HG03460 (cell line): ENCODE results near the gene KCNJ9.
"Not testable (repeated sequence)": the region's sequence is repeated elsewhere in the genome, so short reads cannot be mapped to it uniquely, and the experiment has no call there.

Experiments used
- ATAC-seq: cut with Tn5 transposase; IDR thresholded peaks from one replicate; pipeline ENCODE4 v1.9.1; 2021; ENCODE audit not compliant: unreplicated experiment

KCNJ9 gene

DNA sequence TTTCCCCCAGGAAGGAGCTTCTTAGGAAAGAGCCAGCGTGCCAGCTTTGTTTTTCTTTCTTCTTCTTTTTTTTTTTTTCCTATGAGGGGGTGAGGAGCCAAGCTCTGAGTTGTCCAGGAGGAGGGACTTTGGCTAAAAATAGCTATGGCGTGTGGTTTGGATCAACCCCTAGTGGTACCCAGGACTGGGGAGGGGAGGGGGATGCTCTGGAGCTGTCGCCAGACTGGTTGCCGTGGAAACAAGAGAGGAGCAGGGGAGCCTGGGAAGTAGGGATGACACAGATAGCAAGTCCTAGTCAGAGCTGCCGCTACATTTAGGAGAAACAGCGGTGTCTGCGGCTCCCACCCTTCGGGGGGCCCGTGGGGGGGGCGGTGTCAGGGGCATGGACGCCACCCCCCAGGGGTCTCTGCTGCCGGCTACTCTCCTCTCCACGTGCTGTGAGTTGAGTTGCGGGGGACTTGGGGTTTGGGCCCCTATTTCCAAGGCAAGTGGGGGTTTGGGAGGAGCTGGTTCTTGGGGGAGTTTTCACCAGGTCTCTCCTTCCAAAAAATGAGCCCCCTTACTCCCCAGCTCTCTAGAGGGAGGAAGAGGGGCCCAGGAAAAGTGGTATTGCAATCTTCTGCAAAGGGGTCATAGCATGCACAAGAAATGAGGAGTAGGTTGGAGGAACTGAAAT, at the start of gene KCNJ9:
Gene KCNJ9 (plus strand): TSS at position 278 of the 676 bp plus-strand sequence. CDS start 2,493 bp downstream, outside the sequence.
- no peak for ATAC-seq

DNA sequence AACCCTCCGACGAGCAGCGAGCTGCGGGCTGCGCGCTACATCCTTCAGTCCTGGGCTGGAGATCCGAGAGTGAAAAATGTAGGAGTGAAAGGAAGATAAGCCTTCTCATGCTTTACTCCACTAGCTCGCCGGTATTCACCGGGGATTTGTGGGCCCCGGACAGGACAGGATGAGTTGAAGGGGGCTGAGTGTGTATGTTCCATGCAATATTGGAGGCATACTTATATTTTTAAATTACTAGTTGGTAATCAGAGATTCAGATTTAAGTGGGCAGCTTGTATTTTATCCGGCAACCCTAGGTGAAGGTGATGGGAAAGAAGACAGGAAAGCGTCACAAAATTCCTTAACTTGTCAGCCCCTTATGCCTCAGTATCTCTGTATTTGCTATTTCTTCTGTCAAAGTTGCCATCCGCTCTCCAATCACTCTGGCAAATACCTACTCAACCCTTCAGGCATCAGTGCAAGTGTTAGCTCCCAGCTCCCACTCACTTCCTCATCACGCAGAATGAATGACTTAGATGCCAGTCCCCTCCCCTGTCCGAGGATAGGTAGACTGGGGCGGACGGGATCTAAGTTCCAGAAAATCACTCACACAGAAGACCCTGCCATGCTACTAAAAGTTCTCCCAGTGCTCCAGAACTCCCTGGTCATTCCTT, 49.0 kb upstream of the KCNJ9 start:
- ATAC-seq: no peak

- ATAC-seq: no peak
Measured at GRCh38 chr1:160040476-160040875, 40.9 kb upstream of the KCNJ9 start.

DNA sequence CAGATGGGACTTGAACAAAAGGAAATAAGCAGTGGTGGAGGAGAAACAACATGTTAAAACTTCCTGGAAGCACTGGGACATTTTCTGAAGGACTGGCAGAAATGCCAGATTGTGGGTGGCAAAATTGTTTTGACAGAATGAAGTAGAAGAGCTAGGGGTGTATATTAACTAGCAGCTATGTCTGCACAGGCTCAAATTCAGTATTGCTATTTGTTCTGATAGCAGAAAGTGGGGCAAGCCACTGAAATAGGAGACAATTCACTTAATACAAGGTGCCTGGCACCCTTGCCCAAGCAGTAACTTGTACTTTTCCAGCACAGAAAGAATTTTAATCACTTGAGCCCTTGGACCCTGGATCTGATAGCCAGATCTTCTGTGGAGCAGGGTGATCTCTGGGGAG, 37.8 kb upstream of the KCNJ9 start:
- no peak for ATAC-seq

- no peak for ATAC-seq
Measured at GRCh38 chr1:160045653-160046052, 35.7 kb upstream of the KCNJ9 start.

GRCh38 chr1:160046494-160047110, 34.7 kb upstream of the KCNJ9 start:
- ATAC-seq: peak; percentile 74

- ATAC-seq: peak; percentile 34
Measured at GRCh38 chr1:160047111-160047991, 34.0 kb upstream of the KCNJ9 start.

- no peak for ATAC-seq
Measured at GRCh38 chr1:160048335-160048734, 33.0 kb upstream of the KCNJ9 start.

DNA sequence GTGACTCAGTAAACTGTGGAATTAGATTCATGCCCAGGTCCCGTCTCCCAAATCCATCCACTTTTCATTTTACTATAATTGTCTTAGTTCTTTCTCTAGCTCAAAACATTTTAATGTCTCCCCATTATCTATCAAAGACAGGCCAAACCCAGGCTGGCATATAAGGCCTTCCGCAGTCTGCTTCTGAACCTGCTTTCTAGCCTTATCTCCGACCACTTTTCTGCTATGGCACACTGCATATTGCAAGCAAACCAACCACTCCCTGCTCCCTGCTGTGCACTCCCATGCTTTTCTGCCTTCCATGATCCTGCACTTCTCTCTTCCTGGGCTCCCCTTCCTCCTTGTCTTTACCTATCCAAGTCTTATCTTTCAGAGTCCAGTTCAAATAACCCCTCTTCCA, 32.2 kb upstream of the KCNJ9 start:
- no peak for ATAC-seq

GRCh38 chr1:160050182-160050581, 31.2 kb upstream of the KCNJ9 start:
- not testable (repeated sequence) for ATAC-seq

DNA sequence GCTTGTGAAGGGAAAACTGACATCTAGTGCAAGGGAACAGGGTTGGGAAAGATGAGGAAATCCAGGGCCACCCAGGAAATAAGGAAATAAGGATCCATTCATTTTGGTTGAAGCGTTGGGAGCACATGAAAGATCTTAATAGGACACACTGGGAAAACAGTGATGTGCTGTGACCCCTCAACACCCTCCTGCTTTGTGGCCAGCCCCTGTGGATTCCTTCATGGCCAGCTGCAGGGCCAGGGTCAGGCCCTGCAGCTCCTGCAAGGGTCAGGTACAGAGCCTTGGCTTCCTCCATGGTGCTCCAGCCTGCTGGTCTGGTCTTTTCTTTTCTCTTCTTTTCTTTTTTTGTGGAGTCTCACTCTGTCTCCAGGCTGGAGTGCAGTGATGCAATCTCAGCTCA, 30.7 kb upstream of the KCNJ9 start:
- ATAC-seq: no peak

DNA sequence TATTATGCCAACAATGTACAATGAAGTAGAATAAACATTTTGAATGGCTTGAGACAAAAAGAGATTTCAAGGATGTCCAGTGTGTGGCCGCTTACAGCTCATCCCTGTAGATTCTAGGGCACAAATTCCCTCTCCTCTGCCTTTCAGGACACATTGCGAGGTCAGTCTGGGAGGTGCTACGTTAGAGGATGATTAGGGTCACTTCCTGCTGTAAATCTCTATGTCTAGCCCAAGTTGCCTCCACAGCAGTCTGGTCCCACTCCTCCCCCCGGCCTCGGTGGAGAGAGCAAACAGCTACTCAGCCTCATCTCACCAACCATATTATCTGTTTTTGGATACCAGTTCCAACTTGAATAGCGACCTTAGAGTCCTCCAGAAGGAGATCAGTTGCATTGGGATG, 28.4 kb upstream of the KCNJ9 start:
- no peak for ATAC-seq

- no peak for ATAC-seq
Measured at GRCh38 chr1:160053548-160054365, 27.6 kb upstream of the KCNJ9 start.

DNA sequence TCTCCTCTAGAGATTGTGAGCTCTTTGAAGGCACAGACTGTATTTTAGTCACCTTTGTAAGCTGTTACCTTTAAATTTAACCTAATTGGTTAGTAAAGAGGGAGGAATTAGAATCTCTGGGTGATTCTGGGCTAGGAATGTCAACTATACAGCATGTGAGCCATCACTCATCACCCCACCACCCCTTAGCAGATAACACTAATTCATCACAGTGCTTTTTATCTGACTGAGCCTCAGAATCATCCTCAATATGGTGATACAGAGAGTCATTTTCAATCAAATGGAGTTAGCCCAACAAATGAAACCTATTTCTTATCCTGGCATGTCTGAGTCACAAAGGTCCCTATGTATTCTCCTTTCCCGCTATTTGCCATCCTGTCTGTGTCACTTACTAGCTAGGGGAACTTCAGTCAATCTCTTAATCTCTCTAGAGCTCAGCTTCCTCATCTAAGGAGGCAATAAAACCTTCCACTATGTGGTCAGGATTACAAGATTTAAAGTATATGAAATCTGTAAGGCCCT, 24.6 kb upstream of the KCNJ9 start:
- no peak for ATAC-seq

GRCh38 chr1:160058087-160058486, 23.3 kb upstream of the KCNJ9 start:
- no peak for ATAC-seq

- no peak for ATAC-seq
Measured at GRCh38 chr1:160061369-160062229, 19.7 kb upstream of the KCNJ9 start.

DNA sequence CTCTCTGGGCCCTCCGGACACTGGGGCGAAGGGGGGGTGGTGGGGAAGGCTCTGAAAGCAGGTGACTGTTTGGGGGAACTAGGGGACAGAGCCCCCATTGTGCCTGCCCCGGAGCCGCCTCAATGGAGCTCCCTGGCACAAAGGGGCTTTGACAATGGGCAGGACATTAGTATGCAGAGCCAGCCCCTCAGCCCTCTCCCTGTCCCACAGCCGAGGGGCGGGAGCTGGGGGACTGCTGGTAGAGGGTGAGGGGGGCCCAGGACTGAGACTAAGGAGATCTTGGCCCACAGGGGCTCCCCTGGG, 19.2 kb upstream of the KCNJ9 start:
- ATAC-seq: no peak

GRCh38 chr1:160063176-160063575, 18.2 kb upstream of the KCNJ9 start:
- no peak for ATAC-seq

DNA sequence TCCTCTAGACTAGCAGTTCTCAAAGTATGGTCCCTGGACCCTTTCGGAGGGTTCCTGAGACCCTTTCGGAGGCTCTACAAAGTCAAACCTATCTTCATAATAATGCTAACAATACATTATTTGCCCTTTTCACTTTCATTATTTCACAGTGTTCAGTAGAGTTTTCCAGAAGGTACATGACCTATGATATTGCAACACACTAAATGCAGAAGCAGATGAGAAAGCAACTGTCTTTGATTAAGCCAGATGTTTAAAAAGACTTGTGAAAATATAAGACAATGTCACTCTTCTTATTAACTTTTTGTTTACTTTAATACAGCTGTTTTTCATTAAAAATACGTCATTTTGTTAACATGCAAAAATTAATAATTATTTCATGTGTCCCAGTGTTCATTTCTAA, 17.2 kb upstream of the KCNJ9 start:
- ATAC-seq: no peak

- ATAC-seq: no peak
Measured at GRCh38 chr1:160064746-160065145, 16.6 kb upstream of the KCNJ9 start.
